Regular cardiac myocyte (primary cell): Measurements from ENCODE around the gene NUDT12. TPM values are rescaled to one million over a fixed set of nuclear protein-coding genes. Genes with fewer than 3 reads are reported as not detected.

Experiments used
- total RNA-seq: library from RNA; depleted of rRNA; stranded (reverse); fragments of >200 nt; gene quantifications from 2 replicates; pipeline ENCODE4 v1.2.3, GENCODE V29; 2014

The NUDT12 gene
- 10.0 and 16.6 TPM in 2 replicates for total RNA-seq

GRCh38 chr5:103562453-103563157 is at the start of gene NUDT12:
TSS of gene NUDT12 (minus strand) at chr5:103562789. CDS start at chr5:103560248, 2,541 bp downstream.

